ENCODE results near the gene TBL1X.

- TF ChIP-seq POLR2AphosphoS5 (IDR thresholded peaks at IDR 0.05) (no peak), EP300 (IDR thresholded peaks at IDR 0.05) (no peak), POLR2A (IDR thresholded peaks at IDR 0.05) (no peak)
Measured at GRCh38 chrX:9651737-9652136, 186.9 kb downstream of the TBL1X start.
